ENCODE data around the gene FBLN2.

DNA sequence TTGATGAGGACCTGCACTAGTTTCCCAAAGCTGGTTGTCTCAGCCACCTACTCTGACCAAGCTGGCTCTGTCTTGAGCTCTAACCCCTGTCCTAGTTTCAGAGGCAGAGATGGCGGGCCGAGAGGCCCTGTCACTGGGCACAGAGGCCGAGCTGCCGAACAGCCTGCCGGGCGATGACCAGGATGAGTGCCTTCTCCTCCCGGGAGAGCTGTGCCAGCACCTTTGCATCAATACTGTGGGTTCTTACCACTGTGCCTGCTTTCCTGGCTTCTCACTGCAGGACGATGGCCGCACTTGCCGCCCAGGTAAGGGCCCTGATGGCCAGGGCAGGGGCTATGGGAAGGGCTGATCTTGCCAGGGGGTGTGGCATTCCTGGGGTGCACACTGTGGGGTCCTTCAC, 69.1 kb downstream of the FBLN2 start:
- TF ChIP-seq, protein P1, sequence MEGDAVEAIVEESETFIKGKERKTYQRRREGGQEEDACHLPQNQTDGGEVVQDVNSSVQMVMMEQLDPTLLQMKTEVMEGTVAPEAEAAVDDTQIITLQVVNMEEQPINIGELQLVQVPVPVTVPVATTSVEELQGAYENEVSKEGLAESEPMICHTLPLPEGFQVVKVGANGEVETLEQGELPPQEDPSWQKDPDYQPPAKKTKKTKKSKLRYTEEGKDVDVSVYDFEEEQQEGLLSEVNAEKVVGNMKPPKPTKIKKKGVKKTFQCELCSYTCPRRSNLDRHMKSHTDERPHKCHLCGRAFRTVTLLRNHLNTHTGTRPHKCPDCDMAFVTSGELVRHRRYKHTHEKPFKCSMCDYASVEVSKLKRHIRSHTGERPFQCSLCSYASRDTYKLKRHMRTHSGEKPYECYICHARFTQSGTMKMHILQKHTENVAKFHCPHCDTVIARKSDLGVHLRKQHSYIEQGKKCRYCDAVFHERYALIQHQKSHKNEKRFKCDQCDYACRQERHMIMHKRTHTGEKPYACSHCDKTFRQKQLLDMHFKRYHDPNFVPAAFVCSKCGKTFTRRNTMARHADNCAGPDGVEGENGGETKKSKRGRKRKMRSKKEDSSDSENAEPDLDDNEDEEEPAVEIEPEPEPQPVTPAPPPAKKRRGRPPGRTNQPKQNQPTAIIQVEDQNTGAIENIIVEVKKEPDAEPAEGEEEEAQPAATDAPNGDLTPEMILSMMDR (conservative IDR thresholded peaks at IDR 0.05; ENCODE audit: low read depth, low read length), result no peak
- TF ChIP-seq EZH2phosphoT487 (IDR thresholded peaks at IDR 0.05; ENCODE audit: borderline replicate concordance, low read length), result no peak

All from PC-3 (cell line).